ENCODE data around the gene NUCKS1. TPM values are rescaled to one million over a fixed set of nuclear protein-coding genes. Genes with fewer than 3 reads are reported as not detected.

NUCKS1 gene
- total RNA-seq, 1 donor from 2014 or later: 104 TPM

DNA sequence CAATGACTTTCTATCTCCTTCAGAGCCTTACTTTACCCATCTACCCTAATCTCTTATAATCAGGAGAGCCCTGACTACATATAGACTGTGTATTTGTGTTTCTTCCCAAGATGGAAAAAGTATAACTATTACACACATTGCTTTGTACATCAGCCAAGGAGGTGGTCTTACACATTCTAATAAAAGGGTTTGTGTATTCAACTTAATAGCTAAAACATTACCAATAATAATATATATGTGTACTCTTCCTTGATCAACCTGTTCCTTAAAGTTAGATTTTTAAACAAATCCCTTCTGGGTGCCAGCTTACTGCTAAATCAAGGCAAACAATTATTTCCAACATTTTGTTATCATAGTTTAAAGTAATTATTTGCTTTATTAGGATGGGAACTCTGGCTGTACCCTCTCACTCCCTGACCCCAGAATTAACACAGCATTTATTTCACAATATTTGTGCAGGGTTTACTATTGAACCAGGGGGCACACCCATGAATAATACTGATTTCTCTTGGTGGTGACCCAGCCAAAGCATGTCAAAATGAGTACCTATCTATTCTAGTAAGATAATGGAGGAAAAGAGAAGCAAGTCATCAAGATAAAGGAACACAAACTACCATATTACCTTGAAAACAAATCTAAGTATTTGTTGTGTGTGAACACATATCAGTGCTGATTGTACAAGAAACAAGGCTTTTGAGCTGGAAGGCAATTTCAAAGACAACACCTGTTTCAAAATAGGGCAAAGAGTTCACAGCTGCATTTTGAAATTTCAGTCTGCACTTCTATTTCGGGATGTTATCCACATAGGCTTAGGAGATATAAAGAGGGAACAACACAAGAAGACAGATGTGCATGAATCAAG lies 39.5 kb downstream of the NUCKS1 start:
- TF ChIP-seq, protein P1, sequence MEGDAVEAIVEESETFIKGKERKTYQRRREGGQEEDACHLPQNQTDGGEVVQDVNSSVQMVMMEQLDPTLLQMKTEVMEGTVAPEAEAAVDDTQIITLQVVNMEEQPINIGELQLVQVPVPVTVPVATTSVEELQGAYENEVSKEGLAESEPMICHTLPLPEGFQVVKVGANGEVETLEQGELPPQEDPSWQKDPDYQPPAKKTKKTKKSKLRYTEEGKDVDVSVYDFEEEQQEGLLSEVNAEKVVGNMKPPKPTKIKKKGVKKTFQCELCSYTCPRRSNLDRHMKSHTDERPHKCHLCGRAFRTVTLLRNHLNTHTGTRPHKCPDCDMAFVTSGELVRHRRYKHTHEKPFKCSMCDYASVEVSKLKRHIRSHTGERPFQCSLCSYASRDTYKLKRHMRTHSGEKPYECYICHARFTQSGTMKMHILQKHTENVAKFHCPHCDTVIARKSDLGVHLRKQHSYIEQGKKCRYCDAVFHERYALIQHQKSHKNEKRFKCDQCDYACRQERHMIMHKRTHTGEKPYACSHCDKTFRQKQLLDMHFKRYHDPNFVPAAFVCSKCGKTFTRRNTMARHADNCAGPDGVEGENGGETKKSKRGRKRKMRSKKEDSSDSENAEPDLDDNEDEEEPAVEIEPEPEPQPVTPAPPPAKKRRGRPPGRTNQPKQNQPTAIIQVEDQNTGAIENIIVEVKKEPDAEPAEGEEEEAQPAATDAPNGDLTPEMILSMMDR (conservative IDR thresholded peaks at IDR 0.05; ENCODE audit: low read depth, low read length): no peak
- no peak overlapping the region for H3K4me3 ChIP-seq (ENCODE audit: low read depth, low read length)
- no peak for DNase-seq (ENCODE audit: low read depth)

DNA sequence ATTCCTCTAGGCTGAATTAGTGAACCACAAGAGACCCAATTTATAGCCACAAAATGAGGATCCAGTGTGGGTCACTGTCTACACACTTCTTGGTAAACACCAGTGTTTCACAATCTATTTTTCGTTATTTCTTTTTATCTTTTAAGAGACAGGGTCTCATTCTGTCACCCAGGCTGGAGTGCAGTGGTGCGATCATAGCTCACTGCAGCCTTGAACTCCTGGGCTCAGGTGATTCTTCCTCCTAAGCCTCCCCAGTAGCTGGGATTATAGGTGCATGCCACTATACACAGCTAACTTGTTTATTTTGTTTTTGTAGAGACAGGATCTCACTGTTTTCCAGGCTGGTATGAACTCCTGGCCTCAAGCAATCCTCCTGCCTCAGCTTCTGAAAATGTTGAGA lies 40.3 kb downstream of the NUCKS1 start:
- no peak overlapping the region for H3K4me3 ChIP-seq (ENCODE audit: low read depth, low read length)
- DNase-seq (ENCODE audit: low read depth): no peak
- TF ChIP-seq, protein P1 (conservative IDR thresholded peaks at IDR 0.05; ENCODE audit: low read depth, low read length): no peak

DNA sequence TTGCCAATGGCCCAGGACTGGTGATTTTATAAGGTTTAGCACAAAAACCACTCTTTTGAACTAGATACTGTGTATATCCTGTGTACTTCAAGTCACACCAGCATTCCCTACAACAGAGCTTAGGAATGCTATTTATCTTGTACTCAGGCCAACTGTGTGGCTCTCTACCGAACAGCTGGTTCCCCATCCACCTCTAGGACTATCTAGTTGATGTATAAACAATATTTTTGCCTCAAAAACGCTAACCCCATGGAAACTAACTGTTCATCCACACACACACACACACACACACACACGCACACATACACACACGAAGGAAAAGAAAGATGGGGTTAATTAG lies 41.0 kb downstream of the NUCKS1 start:
- H3K4me3 ChIP-seq (ENCODE audit: low read depth, low read length): no peak overlapping the region
- DNase-seq (ENCODE audit: low read depth): no peak
- TF ChIP-seq, protein P1 (conservative IDR thresholded peaks at IDR 0.05; ENCODE audit: low read depth, low read length): no peak

DNA sequence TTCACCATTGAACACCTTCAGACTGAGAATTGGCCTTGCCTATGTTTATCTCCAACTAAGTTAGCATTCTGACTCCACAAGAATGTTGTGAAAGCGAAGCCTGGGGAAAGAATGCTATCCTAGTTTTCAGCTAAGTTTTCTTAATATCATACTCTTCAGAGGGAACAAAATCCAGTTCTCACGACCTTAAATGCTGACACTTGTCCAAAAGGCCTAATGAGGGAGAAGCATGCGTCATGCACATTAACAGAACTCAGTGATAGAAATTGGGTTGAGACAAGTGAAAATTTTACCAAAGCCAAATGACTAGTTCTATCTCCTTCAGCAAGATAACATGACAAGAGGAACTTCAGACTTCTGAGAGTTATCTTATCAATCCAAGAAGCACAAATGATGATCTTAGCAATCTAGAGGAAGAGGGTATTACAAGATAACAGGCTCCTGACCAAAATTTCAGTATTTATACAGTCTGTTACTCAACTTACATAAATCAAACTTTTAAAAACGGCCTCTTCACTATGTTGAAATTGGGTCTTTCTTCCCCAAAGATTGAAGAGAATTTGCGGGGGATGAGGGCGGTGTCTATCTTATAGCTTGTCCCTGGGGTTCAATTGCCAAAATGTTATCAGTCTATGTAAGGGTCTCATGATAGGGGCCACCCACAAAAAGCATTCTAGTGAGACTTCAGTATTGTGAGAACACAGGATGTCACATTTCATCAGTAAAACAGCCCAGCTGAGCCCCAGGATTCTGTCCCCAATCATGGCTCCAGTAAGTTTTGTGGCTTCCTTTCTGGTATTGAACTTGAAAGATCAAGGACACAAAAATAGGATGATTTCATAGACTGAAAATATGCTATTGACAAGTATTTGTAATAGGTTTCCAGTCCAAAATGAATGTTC lies 43.1 kb downstream of the NUCKS1 start:
- DNase-seq (ENCODE audit: low read depth): no peak
- no peak overlapping the region for H3K4me3 ChIP-seq (ENCODE audit: low read depth, low read length)
- TF ChIP-seq, protein P1 (conservative IDR thresholded peaks at IDR 0.05; ENCODE audit: low read depth, low read length): no peak

DNA sequence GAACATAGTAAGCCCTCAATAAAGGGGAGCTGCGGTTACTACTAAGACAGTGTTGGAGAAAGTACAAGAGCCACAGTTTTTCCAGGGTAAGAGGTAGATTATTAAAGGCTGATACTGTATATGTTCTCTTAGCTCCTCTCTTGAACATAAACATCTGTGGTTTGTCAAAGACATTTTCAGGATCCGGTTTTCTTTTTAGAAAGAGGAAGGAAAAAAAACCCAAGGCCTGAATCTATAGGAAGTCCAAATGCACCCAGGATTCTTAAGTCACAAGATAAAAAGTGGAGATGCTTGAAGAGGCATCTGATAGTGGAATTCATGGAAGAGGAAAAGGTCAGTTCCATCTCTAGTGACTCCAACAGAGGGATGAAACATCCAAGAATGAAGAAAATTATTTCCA lies 45.1 kb downstream of the NUCKS1 start:
- TF ChIP-seq, protein P1 (conservative IDR thresholded peaks at IDR 0.05; ENCODE audit: low read depth, low read length): no peak
- H3K4me3 ChIP-seq (ENCODE audit: low read depth, low read length): no peak overlapping the region
- no peak for DNase-seq (ENCODE audit: low read depth)

GRCh38 chr1:205703072-205703471 lies 46.9 kb downstream of the NUCKS1 start:
- H3K4me3 ChIP-seq (ENCODE audit: low read depth, low read length): no peak overlapping the region
- no peak for DNase-seq (ENCODE audit: low read depth)
- TF ChIP-seq, protein P1 (conservative IDR thresholded peaks at IDR 0.05; ENCODE audit: low read depth, low read length): no peak
